ENCODE data around the gene NVL.

DNA sequence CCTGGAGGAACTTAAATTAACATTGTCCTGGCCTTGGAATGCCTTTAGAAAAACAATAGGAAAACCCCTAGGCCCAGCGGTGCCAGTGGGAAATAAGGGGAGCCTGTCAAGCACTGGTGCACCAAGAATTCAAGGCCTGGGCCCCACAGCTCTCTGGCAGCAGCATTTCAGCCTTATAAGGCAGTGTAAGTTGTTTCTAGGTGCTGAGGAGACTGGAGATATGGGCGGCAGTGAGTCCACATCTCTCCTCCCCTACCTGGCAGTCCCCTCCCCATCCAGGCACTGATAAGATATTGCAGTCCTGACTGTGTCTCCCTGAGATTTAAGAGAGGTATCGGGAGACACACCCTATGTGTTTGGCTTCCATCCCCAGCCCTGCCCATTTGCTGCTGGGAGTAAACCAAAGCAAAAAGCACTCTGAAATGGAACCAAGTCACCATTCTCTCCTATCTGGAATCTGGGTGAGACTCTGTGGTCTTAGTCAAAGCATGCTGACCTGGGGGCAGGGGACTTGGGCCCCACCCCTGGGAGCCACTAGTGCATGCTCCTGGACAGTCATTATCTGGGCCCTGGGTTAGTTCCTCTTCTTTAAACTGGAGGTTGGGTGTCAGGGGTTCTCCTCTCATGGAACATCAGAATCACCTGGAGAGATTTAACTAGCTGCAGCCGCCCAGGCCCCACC lies 116.4 kb downstream of the NVL start:
- TF ChIP-seq CHD4 (IDR thresholded peaks at IDR 0.05) (no peak), KDM1A (IDR thresholded peaks at IDR 0.05; ENCODE audit: borderline replicate concordance) (no peak), ZZZ3 (IDR thresholded peaks at IDR 0.05; ENCODE audit: control insufficient read depth, insufficient read length, low read depth) (no peak), RAD51 (IDR thresholded peaks at IDR 0.05) (no peak), KAT2A (conservative IDR thresholded peaks at IDR 0.05; ENCODE audit: control insufficient read depth, low read depth, low read length) (no peak), TCF7 (IDR thresholded peaks at IDR 0.05; ENCODE audit: borderline replicate concordance) (no peak), POLR2AphosphoS5 (IDR thresholded peaks at IDR 0.05; ENCODE audit: low read length) (no peak), EGR1 (IDR thresholded peaks at IDR 0.05; ENCODE audit: borderline replicate concordance in 1 of 2, low read depth in 2 of 2, low read length in 2 of 2) (no peak), DPF2 (IDR thresholded peaks at IDR 0.05) (no peak), SRF (IDR thresholded peaks at IDR 0.05; ENCODE audit: low read depth in 2 of 2, low read length in 2 of 2) (0 out of 4 replicates have a peak, but pooled peaks of 1 of the 2 experiments have one; percentile 50)
- TF ChIP-seq, protein P1, sequence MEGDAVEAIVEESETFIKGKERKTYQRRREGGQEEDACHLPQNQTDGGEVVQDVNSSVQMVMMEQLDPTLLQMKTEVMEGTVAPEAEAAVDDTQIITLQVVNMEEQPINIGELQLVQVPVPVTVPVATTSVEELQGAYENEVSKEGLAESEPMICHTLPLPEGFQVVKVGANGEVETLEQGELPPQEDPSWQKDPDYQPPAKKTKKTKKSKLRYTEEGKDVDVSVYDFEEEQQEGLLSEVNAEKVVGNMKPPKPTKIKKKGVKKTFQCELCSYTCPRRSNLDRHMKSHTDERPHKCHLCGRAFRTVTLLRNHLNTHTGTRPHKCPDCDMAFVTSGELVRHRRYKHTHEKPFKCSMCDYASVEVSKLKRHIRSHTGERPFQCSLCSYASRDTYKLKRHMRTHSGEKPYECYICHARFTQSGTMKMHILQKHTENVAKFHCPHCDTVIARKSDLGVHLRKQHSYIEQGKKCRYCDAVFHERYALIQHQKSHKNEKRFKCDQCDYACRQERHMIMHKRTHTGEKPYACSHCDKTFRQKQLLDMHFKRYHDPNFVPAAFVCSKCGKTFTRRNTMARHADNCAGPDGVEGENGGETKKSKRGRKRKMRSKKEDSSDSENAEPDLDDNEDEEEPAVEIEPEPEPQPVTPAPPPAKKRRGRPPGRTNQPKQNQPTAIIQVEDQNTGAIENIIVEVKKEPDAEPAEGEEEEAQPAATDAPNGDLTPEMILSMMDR (IDR thresholded peaks at IDR 0.05 in 2 of 3, conservative IDR thresholded peaks at IDR 0.05 in 1 of 3; ENCODE audit: control insufficient read depth in 2 of 3, extremely low read depth in 1 of 3, insufficient read depth in 1 of 3, low read depth in 3 of 3, low read length in 3 of 3), result no peak
- TF ChIP-seq, protein P2, sequence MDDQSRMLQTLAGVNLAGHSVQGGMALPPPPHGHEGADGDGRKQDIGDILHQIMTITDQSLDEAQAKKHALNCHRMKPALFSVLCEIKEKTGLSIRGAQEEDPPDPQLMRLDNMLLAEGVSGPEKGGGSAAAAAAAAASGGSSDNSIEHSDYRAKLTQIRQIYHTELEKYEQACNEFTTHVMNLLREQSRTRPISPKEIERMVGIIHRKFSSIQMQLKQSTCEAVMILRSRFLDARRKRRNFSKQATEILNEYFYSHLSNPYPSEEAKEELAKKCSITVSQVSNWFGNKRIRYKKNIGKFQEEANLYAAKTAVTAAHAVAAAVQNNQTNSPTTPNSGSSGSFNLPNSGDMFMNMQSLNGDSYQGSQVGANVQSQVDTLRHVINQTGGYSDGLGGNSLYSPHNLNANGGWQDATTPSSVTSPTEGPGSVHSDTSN (IDR thresholded peaks at IDR 0.05; ENCODE audit: insufficient replicate concordance, low read depth, low read length), result no peak
- TF ChIP-seq, protein P3, sequence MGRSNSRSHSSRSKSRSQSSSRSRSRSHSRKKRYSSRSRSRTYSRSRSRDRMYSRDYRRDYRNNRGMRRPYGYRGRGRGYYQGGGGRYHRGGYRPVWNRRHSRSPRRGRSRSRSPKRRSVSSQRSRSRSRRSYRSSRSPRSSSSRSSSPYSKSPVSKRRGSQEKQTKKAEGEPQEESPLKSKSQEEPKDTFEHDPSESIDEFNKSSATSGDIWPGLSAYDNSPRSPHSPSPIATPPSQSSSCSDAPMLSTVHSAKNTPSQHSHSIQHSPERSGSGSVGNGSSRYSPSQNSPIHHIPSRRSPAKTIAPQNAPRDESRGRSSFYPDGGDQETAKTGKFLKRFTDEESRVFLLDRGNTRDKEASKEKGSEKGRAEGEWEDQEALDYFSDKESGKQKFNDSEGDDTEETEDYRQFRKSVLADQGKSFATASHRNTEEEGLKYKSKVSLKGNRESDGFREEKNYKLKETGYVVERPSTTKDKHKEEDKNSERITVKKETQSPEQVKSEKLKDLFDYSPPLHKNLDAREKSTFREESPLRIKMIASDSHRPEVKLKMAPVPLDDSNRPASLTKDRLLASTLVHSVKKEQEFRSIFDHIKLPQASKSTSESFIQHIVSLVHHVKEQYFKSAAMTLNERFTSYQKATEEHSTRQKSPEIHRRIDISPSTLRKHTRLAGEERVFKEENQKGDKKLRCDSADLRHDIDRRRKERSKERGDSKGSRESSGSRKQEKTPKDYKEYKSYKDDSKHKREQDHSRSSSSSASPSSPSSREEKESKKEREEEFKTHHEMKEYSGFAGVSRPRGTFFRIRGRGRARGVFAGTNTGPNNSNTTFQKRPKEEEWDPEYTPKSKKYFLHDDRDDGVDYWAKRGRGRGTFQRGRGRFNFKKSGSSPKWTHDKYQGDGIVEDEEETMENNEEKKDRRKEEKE (IDR thresholded peaks at IDR 0.05), result no peak
